Measurements from ENCODE around the gene ABHD17A. TPM values are rescaled to one million over a fixed set of nuclear protein-coding genes. Genes with fewer than 3 reads are reported as not detected.

ABHD17A gene
- total and polyA plus RNA-seq, 2 donors, result 90.4 to 97.4 TPM

- Histone ChIP-seq H3K4me1 (ENCODE audit: control insufficient read depth in 2 of 2, insufficient read depth in 2 of 2, low read length in 2 of 2) (peaks cover 20 to 55% of the 10 kb centered on the region in 2 donors), H3K36me3 (ENCODE audit: control insufficient read depth in 2 of 2, insufficient read depth in 2 of 2, low read length in 1 of 2) (peaks cover 1 to 10% of the 10 kb centered on the region in 2 donors), H3K27me3 (ENCODE audit: control insufficient read depth in 2 of 2, insufficient read depth in 1 of 2, low read length in 1 of 2) (no peaks in the 10 kb centered on the region), H3K27ac (ENCODE audit: low read depth in 1 of 2, low read length in 1 of 2) (peak overlapping the region in 1 of 2 donors; percentile 31), H3K4me3 (ENCODE audit: low read length in 2 of 2) (no peak overlapping the region), H3K9me3 (ENCODE audit: control insufficient read depth in 2 of 2, insufficient read depth in 1 of 2, low read length in 1 of 2) (peaks cover 1 to 14% of the 10 kb centered on the region in 2 donors)
- WGBS, result 93% methylated on average over 43 of the region's 43 CpGs
- no peak for DNase-seq (ENCODE audit: low read depth in 6 of 9, low spot score in 9 of 9)
Measured at GRCh38 chr19:1907563-1908363, 22.5 kb upstream of the ABHD17A start.

DNA sequence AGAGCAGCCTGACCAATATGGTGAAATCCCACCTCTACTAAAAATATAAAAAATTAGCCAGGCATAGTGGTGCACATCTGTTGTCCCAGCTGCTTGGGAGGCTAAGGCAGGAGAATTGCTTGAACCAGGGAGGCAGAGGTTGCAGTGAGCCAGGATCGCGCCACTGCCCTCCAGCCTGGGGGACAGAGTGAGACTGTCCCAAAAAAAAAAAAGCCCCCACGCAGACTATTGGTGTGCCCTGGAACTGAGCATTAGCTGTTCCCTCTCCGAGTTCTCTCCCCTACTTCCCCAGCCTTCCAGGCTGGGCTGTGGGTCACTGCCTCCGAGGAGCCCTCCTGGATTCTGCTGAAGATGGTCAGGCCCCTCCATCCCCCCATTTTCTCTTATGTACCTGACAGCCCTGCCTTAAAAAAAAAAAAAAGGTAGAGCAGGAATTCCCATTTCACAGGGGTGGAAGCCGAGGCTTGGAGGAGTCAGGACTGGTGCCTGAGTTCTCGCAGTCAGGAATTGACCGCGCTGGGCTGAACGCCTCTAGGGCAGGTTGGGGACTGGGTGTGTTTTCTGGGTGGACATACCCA is 21.8 kb upstream of the ABHD17A start:
- Histone ChIP-seq H3K4me3 (ENCODE audit: low read length in 2 of 2) (no peak overlapping the region), H3K27me3 (ENCODE audit: control insufficient read depth in 2 of 2, insufficient read depth in 1 of 2, low read length in 1 of 2) (no peaks in the 10 kb centered on the region), H3K4me1 (ENCODE audit: control insufficient read depth in 2 of 2, insufficient read depth in 2 of 2, low read length in 2 of 2) (peaks cover 20 to 55% of the 10 kb centered on the region in 2 donors), H3K9me3 (ENCODE audit: control insufficient read depth in 2 of 2, insufficient read depth in 1 of 2, low read length in 1 of 2) (peaks cover 1 to 14% of the 10 kb centered on the region in 2 donors), H3K36me3 (ENCODE audit: control insufficient read depth in 2 of 2, insufficient read depth in 2 of 2, low read length in 1 of 2) (peaks cover 0 to 3% of the 10 kb centered on the region in 2 donors), H3K27ac (ENCODE audit: low read depth in 1 of 2, low read length in 1 of 2) (peak overlapping the region in 1 of 2 donors; percentile 31)
- no peak for DNase-seq (ENCODE audit: low read depth in 6 of 9, low spot score in 9 of 9)
- WGBS, result 98% methylated on average over 10 of the region's 10 CpGs

- Histone ChIP-seq H3K4me1 (ENCODE audit: control insufficient read depth in 2 of 2, insufficient read depth in 2 of 2, low read length in 2 of 2) (peaks cover 20 to 55% of the 10 kb centered on the region in 2 donors), H3K27ac (ENCODE audit: low read depth in 1 of 2, low read length in 1 of 2) (peak overlapping the region; percentile 60 to 92)
- no peak for DNase-seq (ENCODE audit: low read depth in 6 of 9, low spot score in 9 of 9)
Measured at GRCh38 chr19:1905863-1906375, 20.6 kb upstream of the ABHD17A start.

DNA sequence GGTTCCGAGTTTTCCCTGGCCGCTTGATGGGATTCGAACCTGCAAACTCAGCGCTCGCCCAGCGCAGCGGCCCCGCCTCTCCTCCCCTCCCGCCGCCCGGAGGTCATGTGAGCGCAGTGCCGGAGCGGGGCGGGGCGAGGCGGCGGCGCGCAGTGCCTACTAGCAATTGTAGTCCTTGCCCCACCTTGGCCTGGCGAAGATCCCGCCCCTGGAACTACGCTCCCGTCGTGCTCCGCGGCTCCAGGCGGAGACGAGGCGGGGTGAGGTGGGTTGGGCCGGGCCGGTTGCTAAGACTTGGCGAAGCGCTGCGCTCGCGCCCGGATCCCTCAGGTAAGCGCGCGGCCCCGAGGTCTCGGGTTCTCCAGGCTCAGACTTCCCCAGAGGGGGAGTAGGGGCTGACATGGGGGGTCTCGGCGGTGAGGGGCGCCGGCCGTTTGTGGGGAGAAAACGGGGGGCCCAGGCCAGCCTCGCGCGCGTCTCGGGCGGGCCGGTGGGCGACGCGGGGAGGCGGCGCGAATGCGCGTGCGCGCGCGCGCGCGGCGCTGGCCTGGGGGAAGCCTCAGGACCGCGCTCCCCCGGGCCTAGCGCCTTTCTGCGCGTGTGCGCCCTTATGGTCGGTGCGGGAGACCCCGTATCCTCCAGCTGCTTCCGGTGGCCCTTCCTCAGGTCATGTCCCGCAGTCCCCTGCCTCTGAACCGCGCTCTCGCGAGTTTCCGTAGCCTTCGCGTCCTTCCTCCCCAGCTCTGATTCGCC is 20.0 kb upstream of the ABHD17A start, which contains the start of the genes ADAT3 and SCAMP4:
Gene ADAT3 (plus strand): TSS at position 290 of the 753 bp plus-strand sequence. CDS start 6,649 bp downstream, outside the sequence.
Gene SCAMP4 (plus strand): TSS at position 290 of the 753 bp plus-strand sequence. CDS start 9,621 bp downstream, outside the sequence.
- Histone ChIP-seq H3K36me3 (ENCODE audit: control insufficient read depth in 2 of 2, insufficient read depth in 2 of 2, low read length in 1 of 2) (no peaks in the 10 kb centered on the region), H3K27ac (ENCODE audit: low read depth in 1 of 2, low read length in 1 of 2) (peak within 1 kb of the TSS; percentile 89 to 92), H3K4me1 (ENCODE audit: control insufficient read depth in 2 of 2, insufficient read depth in 2 of 2, low read length in 2 of 2) (peaks cover 20 to 55% of the 10 kb centered on the region in 2 donors), H3K27me3 (ENCODE audit: control insufficient read depth in 2 of 2, insufficient read depth in 1 of 2, low read length in 1 of 2) (no peaks in the 10 kb centered on the region), H3K4me3 (ENCODE audit: low read length in 2 of 2) (peak within 1 kb of the TSS; percentile 62 to 87), H3K9me3 (ENCODE audit: control insufficient read depth in 2 of 2, insufficient read depth in 1 of 2, low read length in 1 of 2) (peaks cover 1 to 14% of the 10 kb centered on the region in 2 donors)
- peak; percentile 89 to 98 (median 97) for DNase-seq (ENCODE audit: low read depth in 6 of 9, low spot score in 9 of 9)
- WGBS, result under 1% methylated on average over 92 of the region's 92 CpGs

More at GRCh38 chr19:1905863-1906375, 20.6 kb upstream of the ABHD17A start:
- Histone ChIP-seq H3K27me3 (ENCODE audit: control insufficient read depth in 2 of 2, insufficient read depth in 1 of 2, low read length in 1 of 2) (no peaks in the 10 kb centered on the region), H3K4me3 (ENCODE audit: low read length in 2 of 2) (peak overlapping the region; percentile 62 to 87), H3K36me3 (ENCODE audit: control insufficient read depth in 2 of 2, insufficient read depth in 2 of 2, low read length in 1 of 2) (no peaks in the 10 kb centered on the region), H3K9me3 (ENCODE audit: control insufficient read depth in 2 of 2, insufficient read depth in 1 of 2, low read length in 1 of 2) (peaks cover 1 to 14% of the 10 kb centered on the region in 2 donors)
- 89% methylated on average over 15 of the region's 15 CpGs for WGBS

GRCh38 chr19:1904860-1905109 is 19.5 kb upstream of the ABHD17A start:
- peaks cover 20 to 51% of the 10 kb centered on the region in 2 donors for H3K4me1 ChIP-seq (ENCODE audit: control insufficient read depth in 2 of 2, insufficient read depth in 2 of 2, low read length in 2 of 2)
- DNase-seq (ENCODE audit: low read depth in 6 of 9, low spot score in 9 of 9), result no peak
- H3K9me3 ChIP-seq (ENCODE audit: control insufficient read depth in 2 of 2, insufficient read depth in 1 of 2, low read length in 1 of 2), result peaks cover 0 to 10% of the 10 kb centered on the region in 2 donors
- no peaks in the 10 kb centered on the region for H3K27me3 ChIP-seq (ENCODE audit: control insufficient read depth in 2 of 2, insufficient read depth in 1 of 2, low read length in 1 of 2)
- H3K4me3 ChIP-seq (ENCODE audit: low read length in 2 of 2), result peak overlapping the region in 1 of 2 donors; percentile 87
- peak overlapping the region; percentile 89 to 92 for H3K27ac ChIP-seq (ENCODE audit: low read depth in 1 of 2, low read length in 1 of 2)
- WGBS, result 45% methylated on average over 8 of the region's 8 CpGs
- H3K36me3 ChIP-seq (ENCODE audit: control insufficient read depth in 2 of 2, insufficient read depth in 2 of 2, low read length in 1 of 2), result no peaks in the 10 kb centered on the region

GRCh38 chr19:1902923-1903322 is 17.6 kb upstream of the ABHD17A start:
- H3K36me3 ChIP-seq (ENCODE audit: control insufficient read depth in 2 of 2, insufficient read depth in 2 of 2, low read length in 1 of 2), result no peaks in the 10 kb centered on the region
- 88% methylated on average over 6 of the region's 6 CpGs for WGBS
- DNase-seq (ENCODE audit: low read depth in 6 of 9, low spot score in 9 of 9), result no peak
- H3K4me3 ChIP-seq (ENCODE audit: low read length in 2 of 2), result no peak overlapping the region
- peaks cover 13 to 37% of the 10 kb centered on the region in 2 donors for H3K4me1 ChIP-seq (ENCODE audit: control insufficient read depth in 2 of 2, insufficient read depth in 2 of 2, low read length in 2 of 2)
- H3K9me3 ChIP-seq (ENCODE audit: control insufficient read depth in 2 of 2, insufficient read depth in 1 of 2, low read length in 1 of 2), result peaks cover 0 to 4% of the 10 kb centered on the region in 2 donors
- no peak overlapping the region for H3K27ac ChIP-seq (ENCODE audit: low read depth in 1 of 2, low read length in 1 of 2)
- H3K27me3 ChIP-seq (ENCODE audit: control insufficient read depth in 2 of 2, insufficient read depth in 1 of 2, low read length in 1 of 2), result no peaks in the 10 kb centered on the region

DNA sequence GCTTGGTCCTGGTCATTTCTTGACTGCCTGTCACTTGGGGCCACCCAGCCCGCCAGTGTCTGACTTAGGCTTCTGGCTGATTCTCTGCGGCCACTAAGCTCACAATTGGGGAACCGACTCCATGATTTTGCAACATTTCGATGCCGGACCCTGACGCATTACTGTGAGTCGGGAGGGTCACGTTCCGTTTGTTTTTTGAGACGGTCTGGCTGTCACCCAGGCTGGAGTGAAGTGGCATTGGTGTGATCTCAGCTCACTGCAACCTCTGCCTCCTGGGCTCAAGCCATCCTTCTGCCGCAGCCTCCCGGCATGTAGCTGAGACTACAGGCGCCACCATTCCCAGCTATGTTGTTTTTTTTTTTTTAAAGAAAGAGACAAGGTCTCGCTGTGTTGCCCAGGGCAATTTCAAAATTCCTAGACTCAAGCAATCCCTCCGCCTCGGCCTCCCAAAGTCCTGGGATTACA is 16.7 kb upstream of the ABHD17A start:
- H3K36me3 ChIP-seq (ENCODE audit: control insufficient read depth in 2 of 2, insufficient read depth in 2 of 2, low read length in 1 of 2), result no peaks in the 10 kb centered on the region
- peak overlapping the region; percentile 5 to 69 for H3K27ac ChIP-seq (ENCODE audit: low read depth in 1 of 2, low read length in 1 of 2)
- H3K4me3 ChIP-seq (ENCODE audit: low read length in 2 of 2), result no peak overlapping the region
- DNase-seq (ENCODE audit: low read depth in 6 of 9, low spot score in 9 of 9), result no peak
- peaks cover 15 to 38% of the 10 kb centered on the region in 2 donors for H3K4me1 ChIP-seq (ENCODE audit: control insufficient read depth in 2 of 2, insufficient read depth in 2 of 2, low read length in 2 of 2)
- H3K9me3 ChIP-seq (ENCODE audit: control insufficient read depth in 2 of 2, insufficient read depth in 1 of 2, low read length in 1 of 2), result peaks cover 0 to 9% of the 10 kb centered on the region in 2 donors
- WGBS, result 95% methylated on average over 16 of the region's 16 CpGs
- H3K27me3 ChIP-seq (ENCODE audit: control insufficient read depth in 2 of 2, insufficient read depth in 1 of 2, low read length in 1 of 2), result no peaks in the 10 kb centered on the region

- no peak for DNase-seq (ENCODE audit: low read depth in 6 of 9, low spot score in 9 of 9)
- Histone ChIP-seq H3K4me3 (ENCODE audit: low read length in 2 of 2) (no peak overlapping the region), H3K9me3 (ENCODE audit: control insufficient read depth in 2 of 2, insufficient read depth in 1 of 2, low read length in 1 of 2) (peaks cover 0 to 6% of the 10 kb centered on the region in 2 donors), H3K36me3 (ENCODE audit: control insufficient read depth in 2 of 2, insufficient read depth in 2 of 2, low read length in 1 of 2) (no peaks in the 10 kb centered on the region), H3K4me1 (ENCODE audit: control insufficient read depth in 2 of 2, insufficient read depth in 2 of 2, low read length in 2 of 2) (peaks cover 19 to 39% of the 10 kb centered on the region in 2 donors), H3K27ac (ENCODE audit: low read depth in 1 of 2, low read length in 1 of 2) (peak overlapping the region in 1 of 2 donors; percentile 42), H3K27me3 (ENCODE audit: control insufficient read depth in 2 of 2, insufficient read depth in 1 of 2, low read length in 1 of 2) (no peaks in the 10 kb centered on the region)
- 56% methylated on average over 13 of the region's 13 CpGs for WGBS
Measured at GRCh38 chr19:1896508-1896907, 11.2 kb upstream of the ABHD17A start.
